Cerebellar nuclear complex (tissue), 1 donor: ENCODE data around the gene TTLL5.

Experiments used
- DNase-seq, 2 experiments: peaks; one replicate each; lab custom pipeline; 2025; lab: John Stamatoyannopoulos, UW

TTLL5 gene

DNA sequence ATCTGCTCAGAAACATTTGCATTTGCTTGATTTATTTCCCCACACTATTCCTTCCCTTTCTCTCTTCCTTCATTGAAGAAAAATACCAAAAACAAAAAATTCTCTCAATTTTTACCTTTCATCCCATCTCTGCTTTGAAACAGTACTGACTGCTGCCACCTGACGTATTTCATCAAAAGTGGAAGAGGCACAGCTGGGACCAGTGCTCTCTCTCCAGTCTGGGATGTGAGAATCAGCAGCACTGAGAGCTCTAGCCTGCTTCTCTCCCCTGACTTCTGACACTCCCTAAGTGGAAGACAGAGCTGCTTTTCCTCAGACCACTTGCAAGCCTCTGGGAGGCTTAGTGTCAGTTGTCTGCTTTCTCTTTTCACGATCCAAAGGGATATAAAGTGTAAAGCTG lies 36.9 kb downstream of the TTLL5 start:
- DNase-seq, result no peak

GRCh38 chr14:75699331-75699730 lies 38.3 kb downstream of the TTLL5 start:
- DNase-seq, result no peak

GRCh38 chr14:75700295-75700694 lies 39.2 kb downstream of the TTLL5 start:
- DNase-seq, result no peak

GRCh38 chr14:75702122-75702521 lies 41.1 kb downstream of the TTLL5 start:
- DNase-seq, result no peak

DNA sequence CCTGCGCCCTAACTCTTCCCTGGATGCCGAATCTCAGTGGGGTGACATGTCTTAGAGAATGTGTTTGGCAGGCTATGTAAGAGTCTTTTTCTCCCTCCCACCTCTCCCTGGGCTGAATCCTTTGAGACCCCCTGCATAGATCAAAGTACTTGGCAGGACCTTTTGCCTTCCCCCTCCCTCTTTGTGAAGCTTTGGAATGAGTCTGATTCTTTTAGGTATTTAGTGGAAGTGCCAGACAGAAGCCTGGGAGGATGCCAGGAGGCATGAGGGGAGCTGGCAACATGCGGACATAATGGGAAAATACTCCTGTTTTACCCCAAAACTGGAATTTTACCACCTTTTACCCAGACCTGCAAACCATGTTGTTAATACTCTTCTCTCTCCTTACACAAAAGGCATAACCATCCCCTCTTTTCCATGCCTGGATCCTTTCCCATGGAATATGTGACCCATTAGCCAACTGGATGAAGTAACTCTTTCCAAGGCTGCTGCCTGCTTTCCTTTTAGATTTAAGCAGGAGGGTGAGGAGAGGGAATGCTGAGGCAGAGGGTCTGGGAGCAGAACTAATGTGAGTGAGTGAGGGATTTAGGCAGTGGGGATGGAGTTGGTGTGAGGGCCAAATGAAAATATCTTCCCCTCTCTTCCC lies 41.7 kb downstream of the TTLL5 start:
- no peak for DNase-seq

DNA sequence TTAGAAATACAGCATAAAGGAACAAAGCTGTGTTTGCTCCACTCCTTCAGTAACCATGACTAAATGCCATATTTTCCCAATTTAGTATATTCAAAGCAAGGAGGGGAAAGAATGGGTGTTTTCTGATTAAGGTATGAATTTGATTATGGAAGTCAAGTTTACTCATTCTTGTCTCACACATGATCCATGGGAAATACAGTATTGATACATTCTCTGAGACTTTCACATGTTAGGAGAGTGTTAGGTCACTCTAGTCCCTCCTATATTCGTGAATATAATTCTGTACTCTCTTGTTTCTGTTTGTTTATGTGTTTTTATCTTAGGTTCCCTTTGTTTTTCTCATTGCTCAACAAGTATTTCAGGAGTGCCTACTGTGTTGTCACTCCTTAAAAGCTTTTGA lies 42.4 kb downstream of the TTLL5 start:
- DNase-seq, result no peak

- DNase-seq, result no peak
These were observed 44.0 kb downstream of the TTLL5 start for GRCh38 chr14:75705014-75705413.

GRCh38 chr14:75709207-75709812 lies 48.3 kb downstream of the TTLL5 start:
- DNase-seq, result no peak

- no peak for DNase-seq
These were observed 50.2 kb downstream of the TTLL5 start for GRCh38 chr14:75711105-75711795.

DNA sequence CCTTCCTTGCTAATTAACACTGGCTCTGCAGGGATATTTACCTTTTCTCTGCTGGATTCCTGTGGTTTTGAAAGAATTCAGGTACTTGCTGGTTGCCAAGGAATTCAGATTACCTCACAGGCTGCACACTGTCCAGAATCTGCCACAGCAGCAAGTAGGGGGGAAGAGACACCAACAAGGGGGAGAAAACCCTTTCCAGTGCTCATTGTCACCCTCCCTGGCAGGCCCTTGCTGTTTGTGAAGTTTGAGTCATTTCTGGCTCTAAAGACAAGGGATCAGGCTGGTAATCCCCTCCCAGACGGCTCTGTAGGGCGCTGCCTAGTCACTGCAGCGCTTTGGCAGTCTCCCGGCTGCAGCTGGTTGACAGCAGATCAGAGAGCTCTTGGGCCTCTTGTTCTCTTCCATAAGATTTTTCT lies 50.8 kb downstream of the TTLL5 start:
- no peak for DNase-seq

DNA sequence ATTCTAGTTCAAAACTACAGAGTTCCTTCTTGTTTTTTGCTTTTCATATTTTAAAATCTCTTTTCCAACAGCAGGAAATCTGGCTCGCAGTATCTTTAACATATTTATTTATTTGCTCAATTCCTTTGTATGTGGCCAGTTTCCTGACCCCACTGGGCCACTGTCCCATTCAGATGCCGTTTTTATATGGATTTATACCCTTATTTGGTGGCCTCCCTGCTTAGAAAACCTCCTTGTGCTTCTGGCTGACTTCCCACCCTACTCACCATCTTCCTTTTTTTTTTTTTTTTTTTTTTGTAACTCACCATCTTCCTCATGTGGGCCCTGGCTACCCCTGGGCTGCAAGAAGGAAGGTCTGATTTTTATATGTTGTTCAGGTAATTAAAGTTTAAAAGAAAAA lies 53.9 kb downstream of the TTLL5 start:
- no peak for DNase-seq

- no peak for DNase-seq
These were observed 55.1 kb downstream of the TTLL5 start for GRCh38 chr14:75715926-75716780.

DNA sequence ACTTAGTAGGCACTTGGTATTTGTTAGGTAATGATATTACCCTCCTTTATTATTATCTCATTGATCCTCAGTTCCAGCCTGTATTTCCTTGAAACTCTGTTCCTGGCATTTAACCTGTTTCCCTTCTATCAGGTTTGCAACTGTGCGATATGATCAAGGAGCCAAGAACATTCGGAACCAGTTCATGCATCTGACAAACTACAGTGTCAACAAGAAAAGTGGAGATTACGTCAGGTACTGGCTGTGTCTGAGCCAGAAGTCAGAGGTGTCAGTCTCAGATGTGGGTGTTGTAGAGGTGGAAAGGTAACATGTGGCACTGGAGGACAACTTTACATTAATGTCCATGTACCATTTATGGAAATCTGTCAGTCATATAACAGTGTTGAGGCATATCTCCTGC lies 56.7 kb downstream of the TTLL5 start:
- DNase-seq, result no peak

- DNase-seq, result no peak
These were observed 57.2 kb downstream of the TTLL5 start for GRCh38 chr14:75718199-75718598.

DNA sequence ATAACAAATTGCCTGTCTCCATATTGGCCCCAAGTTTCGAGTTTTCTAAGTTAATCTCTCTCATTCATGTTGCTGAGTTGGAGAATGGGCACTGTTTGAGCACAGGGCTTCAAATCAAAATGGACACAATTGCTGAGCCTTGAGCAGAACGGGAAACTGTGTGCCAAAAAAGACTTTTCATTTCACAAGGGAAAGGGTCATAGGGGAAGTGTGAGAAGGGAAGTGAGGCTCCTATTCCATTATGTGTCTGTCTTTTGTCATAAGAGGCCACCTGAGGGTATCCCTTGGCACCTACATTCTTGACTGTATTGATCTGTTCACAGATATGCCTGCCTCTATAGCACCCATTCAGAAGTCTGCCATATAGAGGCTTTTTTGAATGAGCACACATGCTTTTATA lies 59.1 kb downstream of the TTLL5 start:
- no peak for DNase-seq

GRCh38 chr14:75720842-75721498 lies 59.9 kb downstream of the TTLL5 start:
- no peak for DNase-seq

- no peak for DNase-seq
These were observed 62.7 kb downstream of the TTLL5 start for GRCh38 chr14:75723716-75724115.

DNA sequence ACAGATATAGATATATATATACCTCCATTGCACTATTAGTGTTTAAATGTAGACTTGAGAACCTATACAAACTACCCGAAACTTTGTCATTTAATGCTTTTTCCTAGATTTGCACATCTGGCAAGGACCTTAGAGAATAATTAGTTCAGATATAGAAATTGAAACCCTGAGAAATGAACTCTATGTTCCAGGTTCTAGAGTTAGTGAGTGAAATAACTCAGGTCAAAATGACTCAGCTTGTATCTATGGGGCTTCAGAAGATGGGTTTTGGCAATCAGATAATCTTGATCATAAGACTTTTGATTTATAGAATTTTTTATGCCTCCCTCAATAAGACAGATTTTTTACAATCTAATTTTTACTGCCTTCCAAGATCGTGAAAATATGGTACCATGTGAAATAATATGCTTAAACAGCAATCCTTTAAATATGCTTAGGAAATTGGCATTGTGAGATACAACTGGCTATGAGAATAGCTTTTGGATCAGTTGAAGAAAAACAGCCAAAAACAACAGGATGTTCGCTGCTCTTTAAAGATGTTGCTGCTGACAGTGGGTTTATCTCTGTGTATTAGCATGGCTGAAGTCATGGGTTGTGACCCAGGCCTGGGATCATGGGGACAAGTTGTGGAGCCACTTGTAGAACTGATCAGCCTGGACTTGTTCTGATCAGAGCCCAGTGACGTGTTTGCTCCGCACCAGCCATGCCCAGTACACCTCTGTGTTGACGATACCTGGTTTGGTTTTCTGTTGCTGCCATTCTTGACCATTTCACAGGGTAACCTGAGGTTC lies 63.6 kb downstream of the TTLL5 start:
- no peak for DNase-seq

GRCh38 chr14:75725481-75725880 lies 64.4 kb downstream of the TTLL5 start:
- no peak for DNase-seq

GRCh38 chr14:75726321-75726720 lies 65.3 kb downstream of the TTLL5 start:
- DNase-seq, result no peak

GRCh38 chr14:75727124-75727523 lies 66.1 kb downstream of the TTLL5 start:
- no peak for DNase-seq
